MM.1S (cell line): ENCODE measurements around the gene IL18RAP.

Experiments used
- EZH2 ChIP-seq: fragments of 300-600 bp; sonication (generic); optimal IDR thresholded peaks from 2 replicates; pipeline ENCODE3; 2017; ENCODE audit warnings: low read depth, mild to moderate bottlenecking, antibody characterized with exemption, low read length, mixed read lengths
- EZH2phosphoT487 ChIP-seq: fragments of 300-600 bp; sonication (generic); IDR thresholded peaks from 2 replicates; pipeline ENCODE4 v1.6.1; 2018; ENCODE audit warnings: antibody characterized with exemption, low read length
- TF ChIP-seq, protein P1 (sequence below): fragments of 300-600 bp; sonication (generic); IDR thresholded peaks from 2 replicates; pipeline ENCODE4 v1.5.1; 2016; ENCODE audit warnings: antibody characterized with exemption, low read length, mixed read lengths

DNA sequence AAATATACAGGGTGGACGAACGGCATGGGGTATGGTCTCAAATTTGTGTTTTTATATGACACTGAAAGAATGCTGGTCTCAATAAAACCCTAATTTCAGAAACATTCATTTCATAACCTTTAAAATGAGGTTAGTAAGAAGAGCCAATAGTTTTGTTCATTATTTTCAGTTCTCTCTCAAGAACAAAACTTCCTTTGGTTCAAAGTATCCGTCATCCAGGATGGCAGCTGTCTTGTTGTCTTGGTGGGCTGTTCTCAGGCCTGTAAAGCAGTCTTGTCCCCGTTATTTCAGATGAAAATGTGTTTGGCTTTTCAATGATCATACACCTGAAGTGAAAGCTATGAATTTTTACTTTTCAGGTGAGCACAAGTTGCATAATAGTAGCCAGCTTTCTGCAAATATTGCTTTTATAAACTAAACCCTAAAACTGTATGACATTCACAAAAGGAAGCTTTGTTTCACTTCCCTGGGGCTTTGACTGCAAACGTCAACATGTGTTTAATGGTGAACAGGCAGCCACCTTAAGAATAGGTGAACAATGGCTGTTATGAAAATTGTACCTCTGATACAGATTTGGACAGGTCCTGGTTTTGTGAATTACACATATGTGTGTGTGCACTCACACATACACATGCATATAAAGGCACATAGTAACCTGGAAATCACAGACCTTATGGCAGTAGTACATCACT, 2.6 kb downstream of the IL18RAP start:
- TF ChIP-seq, protein P1, sequence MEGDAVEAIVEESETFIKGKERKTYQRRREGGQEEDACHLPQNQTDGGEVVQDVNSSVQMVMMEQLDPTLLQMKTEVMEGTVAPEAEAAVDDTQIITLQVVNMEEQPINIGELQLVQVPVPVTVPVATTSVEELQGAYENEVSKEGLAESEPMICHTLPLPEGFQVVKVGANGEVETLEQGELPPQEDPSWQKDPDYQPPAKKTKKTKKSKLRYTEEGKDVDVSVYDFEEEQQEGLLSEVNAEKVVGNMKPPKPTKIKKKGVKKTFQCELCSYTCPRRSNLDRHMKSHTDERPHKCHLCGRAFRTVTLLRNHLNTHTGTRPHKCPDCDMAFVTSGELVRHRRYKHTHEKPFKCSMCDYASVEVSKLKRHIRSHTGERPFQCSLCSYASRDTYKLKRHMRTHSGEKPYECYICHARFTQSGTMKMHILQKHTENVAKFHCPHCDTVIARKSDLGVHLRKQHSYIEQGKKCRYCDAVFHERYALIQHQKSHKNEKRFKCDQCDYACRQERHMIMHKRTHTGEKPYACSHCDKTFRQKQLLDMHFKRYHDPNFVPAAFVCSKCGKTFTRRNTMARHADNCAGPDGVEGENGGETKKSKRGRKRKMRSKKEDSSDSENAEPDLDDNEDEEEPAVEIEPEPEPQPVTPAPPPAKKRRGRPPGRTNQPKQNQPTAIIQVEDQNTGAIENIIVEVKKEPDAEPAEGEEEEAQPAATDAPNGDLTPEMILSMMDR = no peak
- TF ChIP-seq EZH2phosphoT487 = no peak
- TF ChIP-seq EZH2 = no peak
